LoVo (cell line): Measurements from ENCODE around the gene VEGFC.

Experiments
- DNase-seq: peaks from one replicate; pipeline ENCODE4 v3.0.0-alpha.2; 2016; ENCODE audit warnings: low spot score

Gene VEGFC

DNA sequence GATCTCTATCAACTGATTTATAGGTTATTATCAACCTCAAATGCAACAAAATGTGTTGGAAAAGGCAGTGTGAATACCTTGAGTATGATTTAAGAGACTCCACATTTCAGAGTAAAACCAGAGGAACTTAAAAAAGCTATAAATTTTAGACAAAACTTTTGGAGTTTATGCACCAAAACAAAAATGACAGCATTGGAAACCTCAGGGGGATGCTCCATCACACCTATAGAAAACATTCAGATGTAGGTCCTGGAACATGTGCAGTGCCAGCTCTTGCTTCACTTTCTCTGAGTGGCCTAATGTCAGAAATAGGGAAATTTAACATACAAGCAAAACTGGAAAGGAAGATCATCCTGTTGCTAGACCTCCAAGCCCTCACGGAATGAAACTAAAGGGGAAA lies 5.8 kb upstream of the VEGFC start:
- no peak for DNase-seq

DNA sequence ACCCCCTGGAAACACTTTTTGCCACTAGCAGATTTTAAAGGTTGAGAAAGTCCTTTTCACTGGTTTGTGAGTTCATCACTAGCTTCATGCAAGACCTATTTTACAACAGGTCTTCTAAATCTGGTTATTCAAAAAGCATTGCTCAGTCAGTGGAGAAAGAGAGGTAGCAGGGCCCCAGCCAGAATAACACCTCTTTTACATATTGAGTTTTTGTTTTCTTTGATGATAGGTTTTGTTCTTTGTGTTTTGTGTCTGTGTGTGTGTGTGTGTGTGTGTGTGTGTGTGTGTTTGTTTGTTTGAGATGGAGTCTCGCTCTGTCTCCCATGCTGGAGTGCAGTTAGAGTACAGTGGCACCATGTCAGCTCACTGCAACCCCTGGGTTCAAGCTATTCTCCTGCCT lies 2.7 kb upstream of the VEGFC start:
- no peak for DNase-seq

DNA sequence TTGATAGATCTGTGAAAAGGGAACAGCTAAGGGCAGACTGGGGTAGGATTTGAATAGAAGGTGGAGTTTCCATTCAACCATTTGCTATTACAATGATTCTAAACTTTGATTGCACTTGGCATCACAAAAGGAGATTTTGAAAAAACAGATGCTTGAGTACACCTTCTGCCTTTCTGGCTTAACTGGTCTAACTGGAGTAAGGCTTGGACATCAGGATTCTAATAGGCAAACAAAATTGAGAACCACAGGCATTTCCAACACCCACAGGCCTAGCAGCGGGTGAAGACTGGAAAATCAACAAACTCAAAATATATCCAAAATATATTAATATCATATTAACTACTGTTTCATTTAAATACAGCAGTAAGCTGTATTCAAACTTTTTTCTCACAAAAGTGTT lies 1.9 kb upstream of the VEGFC start:
- no peak for DNase-seq

DNA sequence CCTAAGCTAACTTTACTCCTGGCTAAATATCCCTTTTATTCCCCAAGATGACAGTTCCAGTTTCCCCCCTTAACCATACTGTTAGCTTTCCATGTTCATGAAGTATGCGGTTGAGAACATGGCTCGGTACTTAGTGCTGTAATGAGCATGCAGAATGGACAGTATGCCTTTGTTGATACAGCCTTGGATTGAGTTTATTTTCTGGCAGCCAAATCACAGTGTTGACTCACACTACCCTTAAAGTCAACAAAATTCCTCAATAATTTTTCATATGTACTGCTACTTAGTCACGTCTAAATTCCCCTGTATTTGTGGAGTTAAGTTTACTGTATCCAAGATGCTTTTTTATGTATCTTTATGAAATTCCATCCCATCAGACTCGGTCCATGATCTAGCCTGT lies 1.4 kb upstream of the VEGFC start:
- no peak for DNase-seq

DNA sequence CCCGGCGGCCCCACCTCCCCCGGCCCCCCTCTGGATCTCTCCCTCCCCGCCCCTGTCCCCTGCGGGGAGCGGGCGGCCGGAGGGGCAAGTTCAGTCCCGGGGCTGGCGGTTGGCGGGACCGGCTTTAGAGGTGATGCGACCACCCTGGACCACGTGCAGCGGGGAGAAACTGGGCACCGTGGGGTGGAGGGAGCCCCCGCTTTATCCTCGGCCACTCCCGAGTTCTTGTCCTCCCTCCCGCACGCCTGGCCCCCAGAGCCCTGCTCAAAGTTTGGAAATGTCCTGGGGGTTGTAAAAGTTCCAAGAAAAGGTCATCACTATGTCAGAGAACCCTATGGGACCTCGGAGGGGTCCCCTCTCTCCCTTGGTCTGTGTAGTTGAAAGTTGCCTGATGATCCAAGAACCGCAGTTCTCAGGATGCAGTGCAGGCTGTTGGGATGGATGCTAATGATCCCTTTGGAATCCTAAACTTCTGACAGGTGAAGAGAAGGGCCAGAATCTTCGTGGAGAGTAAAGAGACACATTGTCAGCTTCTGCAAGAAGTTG lies 411 bp upstream of the VEGFC start:
- no peak for DNase-seq

DNA sequence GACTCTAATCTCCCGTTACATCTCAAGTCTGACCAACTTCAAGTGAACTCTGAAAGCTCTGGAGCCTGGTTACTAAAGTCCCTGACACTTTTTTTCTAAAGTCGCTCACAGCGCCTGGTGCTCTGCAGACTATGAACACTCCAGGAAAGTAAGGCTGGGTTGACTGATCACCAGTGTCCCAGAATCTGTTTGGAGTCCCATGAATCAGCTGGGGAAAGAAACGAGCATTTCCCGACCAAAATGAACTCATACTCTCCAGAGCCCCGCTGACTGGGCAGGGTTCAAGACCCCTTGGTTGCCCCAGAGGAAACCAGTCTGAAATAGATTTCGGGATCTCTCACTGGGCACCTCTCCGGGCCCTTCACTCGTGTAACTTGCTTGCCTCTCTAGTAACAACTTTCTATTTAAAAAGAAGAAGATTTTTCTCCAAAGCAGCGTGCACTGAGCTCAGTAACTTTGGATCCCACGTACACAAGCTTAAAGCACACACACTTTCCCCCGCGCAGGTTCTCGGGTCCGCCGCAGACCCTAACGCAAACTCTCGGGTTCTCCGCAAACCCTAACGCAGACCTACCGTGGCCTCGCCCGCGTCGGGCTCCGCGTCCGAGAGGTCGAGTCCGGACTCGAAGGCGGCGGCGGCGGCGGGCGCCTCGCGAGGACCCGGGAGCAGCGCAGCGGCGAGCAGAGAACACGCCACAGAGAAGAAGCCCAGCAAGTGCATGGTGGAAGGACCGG lies 964 bp downstream of the VEGFC start:
- DNase-seq: no peak

DNA sequence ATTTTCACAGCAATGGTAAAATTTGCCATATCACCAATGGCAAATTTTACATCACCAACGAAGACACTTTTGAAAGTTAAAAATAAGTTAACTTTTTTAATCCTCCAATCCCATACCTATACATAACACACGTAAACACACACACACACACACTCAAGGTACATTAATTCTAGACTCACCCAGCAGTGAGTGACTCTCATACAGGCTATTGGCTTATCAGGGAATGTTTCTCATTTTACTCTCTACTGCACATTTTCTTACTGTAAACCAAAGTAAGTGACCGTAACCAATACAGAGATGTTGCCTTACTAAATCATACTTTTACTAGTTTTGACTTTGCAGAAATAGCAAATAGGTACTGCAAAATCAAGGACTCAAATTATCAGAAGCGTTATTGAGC lies 2.3 kb downstream of the VEGFC start:
- no peak for DNase-seq

DNA sequence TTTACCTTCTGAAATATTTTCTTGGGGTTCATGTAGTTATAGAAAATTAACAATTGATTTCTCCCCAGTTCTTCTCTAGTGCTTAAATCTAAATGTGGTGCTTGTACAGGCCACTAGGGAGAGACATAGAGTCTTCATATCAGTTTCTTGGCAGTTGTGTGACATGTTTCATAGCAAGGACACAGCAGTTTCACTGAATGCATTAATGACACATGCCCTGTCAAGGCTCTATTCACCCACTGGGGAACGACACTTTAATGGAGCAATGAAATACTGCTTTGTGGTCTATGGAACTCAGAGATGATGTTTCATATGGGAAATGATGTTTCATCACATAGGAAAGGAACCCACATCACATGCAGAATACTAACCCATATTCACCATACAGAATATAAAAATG lies 2.8 kb downstream of the VEGFC start:
- DNase-seq: peak; percentile 23

DNA sequence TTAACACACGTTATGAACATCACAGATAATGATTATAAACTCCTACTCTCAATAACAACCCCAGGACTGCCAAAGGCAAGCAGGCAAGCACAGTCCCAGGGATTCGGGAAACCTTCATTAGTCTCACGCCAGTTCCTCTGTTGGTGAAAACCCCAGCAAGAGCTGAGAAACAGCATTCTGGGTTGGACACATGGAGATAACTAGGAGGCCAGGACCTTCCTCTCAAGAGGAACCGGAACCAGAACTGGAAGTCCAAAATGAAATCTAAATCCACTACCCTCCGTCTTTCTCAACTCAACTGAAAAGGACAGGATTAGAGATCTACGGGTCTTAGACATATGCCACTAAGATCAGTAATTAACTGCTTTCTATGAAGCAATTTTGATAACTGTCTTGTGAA lies 3.8 kb downstream of the VEGFC start:
- DNase-seq: no peak

DNA sequence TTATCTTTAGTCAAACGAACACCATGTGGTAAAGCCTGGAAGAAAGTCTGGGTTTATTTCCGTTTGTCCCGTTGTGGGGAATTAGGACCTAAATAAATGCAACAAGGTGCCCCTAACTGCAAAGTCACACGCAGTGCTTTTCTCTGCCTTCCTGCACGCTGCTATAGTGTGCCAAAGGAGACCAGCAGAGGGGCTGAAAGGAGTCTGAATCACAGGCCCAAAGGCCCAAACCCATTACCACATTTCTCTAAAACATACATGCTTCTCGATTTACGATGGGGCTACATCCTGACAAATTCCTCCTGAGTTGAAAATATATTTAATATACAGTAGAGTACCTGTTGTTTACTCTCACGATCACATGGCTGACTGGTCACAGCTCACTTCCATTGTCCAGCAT lies 4.5 kb downstream of the VEGFC start:
- DNase-seq: no peak

DNA sequence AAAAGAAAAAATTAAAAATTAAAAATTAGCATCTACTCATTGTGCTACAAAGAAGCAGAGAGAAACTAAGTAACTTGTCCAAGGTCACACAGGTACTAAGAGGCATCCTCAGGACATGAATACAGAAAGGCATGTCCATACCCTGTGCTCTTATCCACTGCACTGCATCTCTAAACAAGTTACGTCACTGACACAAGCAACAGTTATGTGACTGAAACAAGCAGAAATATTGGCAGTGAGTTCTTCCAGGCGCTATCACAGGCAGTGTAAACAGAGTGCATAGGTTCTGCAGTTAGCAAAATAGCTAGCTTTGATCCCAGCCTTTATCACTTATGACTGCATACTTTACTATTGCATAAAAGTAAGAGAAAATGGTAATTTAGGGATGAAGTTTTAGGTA lies 7.9 kb downstream of the VEGFC start:
- no peak for DNase-seq

DNA sequence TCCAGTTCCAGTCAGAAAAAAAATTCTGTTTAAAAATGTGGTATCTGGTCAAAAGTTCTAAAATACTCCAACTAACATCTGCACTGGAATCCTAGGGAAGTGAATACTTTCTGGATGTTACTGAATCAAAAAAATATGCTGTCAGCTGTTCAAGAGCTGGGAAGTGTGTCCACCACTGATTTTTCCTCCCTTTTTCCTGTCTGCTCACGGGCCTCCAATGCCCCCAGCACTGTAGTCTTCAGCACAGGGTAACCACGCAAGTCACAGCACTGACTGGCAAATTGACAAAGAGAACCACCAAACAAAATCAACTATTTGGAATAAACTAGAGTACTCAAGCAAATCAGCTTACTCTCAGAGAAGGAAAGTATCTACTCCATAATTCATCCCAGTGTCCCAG lies 9.9 kb downstream of the VEGFC start:
- DNase-seq: no peak

DNA sequence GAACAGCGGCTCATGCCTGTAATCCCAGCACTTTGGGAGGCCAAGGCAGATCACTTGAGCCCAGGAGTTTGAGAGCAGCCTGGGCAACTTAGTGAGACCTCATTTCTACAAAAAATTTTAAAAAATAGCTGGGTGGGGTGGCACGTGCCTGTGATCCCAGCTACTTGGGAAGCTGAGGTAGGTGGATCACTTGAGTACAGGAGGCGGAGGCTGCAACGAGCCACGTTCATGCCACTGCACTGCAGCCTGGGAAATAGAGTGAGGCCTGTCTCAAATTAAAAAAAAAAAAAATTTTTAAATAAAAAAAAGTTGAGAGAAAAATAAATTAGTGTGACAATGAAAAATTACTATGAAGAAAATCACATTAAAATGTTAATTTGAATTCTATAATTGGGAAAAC lies 10.5 kb downstream of the VEGFC start:
- no peak for DNase-seq

DNA sequence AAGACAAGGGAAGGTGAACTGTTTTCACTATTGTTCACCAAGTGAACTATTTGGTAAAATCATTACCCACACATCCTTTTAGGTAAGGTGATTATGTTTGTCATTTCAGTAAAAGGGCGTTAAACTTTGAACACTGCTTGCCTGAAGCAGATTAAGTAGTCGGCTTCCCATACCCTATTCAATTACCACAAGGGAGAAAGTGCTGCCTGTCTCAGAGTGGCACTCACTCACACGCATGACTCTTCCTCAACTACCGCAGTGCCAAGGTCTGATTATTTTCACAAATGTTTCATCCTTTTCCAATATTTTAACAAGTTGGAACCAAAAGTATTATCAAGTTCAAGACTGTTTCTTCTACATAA lies 11.0 kb downstream of the VEGFC start:
- no peak for DNase-seq

DNA sequence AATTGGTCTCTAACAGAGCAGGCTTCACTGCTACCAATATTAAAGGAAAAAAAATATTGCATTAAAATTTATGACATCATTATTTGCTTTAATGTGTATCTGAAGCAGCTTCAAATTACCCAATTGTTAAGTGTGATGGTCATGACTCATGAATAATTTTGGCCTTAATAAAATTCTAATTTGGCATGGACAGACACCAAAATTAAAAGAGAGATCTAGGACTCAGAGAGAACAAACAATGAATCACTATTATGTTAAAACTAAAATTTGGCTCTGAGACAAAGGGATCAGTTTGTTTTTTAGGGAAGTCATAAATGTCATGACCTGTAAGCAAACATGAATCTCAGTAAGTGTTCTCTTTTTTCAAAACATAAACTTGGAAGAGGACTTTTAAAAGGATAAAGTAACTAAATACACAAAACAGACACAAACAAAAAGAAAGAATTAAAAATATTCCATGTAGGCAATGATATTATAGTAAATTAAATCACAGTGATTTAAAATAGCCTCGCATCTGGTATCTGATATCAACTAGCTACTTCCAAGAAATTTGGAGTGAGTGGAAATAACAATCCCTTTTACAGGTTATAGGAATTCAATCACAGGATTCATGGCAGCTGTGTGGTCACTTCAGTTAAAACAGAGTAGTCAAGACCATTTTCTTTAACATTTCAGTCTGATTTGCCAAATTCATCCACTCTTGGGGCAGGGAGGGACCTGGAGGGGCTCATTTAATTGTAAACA lies 11.6 kb downstream of the VEGFC start:
- peak; percentile 11 for DNase-seq

DNA sequence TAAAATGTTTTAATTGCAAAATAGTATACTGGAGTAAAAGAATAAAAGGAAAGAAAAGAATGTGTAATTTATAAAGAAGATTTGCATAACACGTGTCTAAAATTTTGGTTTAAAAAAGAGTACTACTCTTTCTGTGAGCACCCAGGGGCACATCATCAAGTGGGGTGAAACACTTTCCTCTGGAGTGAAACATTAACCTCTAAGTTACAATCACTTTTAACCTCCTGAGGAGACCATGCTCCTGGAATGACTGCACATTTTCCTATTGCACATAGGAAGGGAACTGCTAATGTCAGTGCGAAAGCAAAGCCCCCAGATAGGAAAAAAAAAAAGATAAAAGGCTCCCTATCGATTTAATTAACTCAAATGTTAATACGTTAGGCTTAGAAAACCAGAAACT lies 13.3 kb downstream of the VEGFC start:
- no peak for DNase-seq

DNA sequence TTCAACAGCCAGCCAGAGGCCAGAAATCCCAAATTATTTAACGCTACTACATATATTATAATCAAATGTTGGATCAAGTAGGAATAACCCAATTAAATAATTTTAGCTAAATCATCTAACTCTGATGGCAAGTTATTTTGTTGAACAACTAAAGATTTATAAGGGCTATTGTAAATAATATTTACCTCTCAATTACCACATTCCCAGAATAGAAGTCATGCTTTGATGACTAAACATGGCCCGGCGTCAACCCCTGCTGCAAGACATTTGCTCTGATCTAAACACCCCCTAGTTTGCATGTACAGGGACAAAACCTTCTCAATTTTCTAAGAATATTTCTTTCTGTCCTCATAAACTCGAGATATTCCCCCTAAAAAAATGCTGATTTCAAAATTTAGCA lies 14.2 kb downstream of the VEGFC start:
- no peak for DNase-seq

DNA sequence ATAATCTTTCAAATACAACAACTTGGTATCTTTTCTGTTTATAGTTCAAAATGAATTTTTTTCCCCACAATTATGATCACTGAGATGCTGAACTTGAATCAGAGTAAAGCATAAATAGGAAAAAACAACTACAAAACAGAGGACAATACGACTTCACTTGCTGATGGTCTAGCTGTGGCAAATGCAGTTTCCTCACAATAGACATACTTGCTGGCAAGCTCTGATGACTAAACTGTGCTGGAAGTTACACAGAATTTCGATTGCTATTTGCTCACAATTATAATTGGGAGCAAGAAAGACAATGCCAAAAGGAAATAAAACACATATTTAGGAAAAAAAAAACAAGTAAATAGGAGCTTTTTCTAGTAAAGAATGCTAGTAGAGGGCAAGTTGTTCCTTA lies 14.7 kb downstream of the VEGFC start:
- no peak for DNase-seq

DNA sequence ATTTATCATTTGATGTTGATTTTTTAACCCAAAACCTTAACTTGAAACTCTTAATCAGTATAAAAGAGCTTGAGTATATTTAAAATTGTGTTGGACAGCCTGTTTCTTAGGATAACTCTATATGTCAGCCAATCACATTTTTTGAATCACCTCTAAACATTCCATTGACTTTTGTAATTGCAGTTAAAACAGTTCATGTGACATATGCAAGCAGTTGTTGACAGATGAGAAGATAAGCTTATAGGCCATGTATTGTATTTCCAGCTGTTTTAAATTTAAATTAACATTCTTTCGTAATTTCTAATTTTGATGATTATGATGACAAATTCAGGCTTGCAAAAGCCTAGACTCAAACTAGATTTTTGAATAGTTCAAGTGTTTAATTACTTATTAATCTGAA lies 17.4 kb downstream of the VEGFC start:
- DNase-seq: no peak

DNA sequence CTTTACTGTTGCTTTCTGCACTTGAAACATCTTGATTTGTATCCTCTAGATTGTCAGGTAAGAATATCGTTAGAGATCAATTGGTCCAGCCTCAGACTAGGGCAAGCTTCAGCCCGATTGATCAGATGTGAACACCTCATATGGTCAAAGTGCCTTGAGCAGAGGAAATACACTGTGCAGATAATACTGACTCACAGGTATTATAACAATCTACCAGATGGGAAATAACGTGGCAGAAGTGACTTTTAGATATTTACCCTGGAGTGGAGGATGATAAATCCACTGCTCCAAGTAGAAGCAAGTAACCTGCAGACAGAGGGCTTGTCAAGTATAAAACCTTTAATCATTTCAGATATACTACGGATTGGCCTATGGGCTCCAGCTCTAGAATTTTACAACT lies 17.9 kb downstream of the VEGFC start:
- DNase-seq: no peak

DNA sequence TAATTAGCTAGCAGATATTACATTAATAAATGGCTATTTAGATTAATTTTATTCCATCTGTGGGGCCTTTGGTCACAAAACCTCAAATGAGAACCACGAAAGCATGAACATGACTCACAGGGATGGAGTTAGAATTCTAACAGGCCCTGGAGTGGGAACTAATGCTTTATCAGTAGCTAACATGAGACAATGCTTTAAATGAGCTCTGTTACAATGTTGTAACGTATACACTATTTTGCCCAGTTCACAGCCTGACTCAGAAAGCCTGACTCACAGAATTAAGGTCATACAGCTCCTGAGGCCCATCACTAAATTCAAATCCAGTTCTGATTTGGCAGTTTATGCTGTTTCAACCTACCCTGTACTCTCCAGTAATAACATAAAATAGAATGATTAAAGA lies 23.2 kb downstream of the VEGFC start:
- DNase-seq: no peak

DNA sequence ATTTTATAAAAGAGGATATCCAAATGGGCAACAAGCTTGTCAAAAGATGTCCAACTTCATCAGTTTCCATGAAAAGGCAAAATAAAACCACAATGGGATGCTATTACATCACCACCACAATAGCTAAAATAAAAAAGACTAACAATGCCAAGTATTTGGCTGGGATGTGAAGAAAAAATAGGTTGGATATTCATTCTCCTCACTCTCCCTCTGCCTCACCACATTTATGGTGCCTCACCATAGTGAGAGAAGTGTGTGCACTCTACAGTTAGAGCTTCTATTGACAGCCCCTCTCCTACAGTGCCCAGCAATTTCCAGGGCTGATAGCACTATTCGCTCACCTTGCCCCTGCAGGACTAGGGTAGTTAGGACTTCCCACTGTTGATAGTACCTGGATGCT lies 25.5 kb downstream of the VEGFC start:
- no peak for DNase-seq

DNA sequence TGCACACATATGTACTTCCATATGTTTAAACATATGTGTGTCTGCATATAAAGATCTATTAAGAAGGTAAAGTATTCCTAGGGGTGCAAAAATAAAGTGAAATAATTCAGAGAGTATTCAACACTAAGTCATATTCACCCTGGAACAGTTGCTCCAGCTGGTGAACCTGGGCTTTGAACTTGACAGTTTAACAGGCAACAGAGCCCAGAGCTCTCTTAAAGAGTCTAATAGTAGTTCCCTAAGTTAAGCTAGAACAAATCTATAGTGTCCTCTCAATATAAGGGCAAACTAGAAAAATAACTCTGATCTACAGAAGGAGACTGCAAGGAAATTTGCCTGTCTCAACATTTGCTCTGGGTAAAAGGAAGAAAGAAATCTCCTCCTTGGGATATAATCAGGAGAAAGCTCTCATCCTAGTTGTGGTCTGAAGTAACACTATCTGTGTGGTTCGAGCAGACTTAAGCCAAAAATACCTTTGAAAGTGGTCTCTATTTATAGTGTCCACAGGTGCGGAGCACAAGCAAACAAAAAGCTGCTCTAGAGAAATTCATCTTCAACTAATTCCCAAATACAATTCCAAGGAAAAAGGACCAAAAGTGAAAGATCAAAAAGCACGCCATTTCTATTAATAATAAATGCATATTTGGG lies 29.9 kb downstream of the VEGFC start:
- no peak for DNase-seq
